AG08396 (cell line): ENCODE data around the gene IFNGR1.
"Not testable (repeated sequence)": the region's sequence is repeated elsewhere in the genome, so short reads cannot be mapped to it uniquely, and the experiment has no call there.

Experiments
- DNase-seq: peaks from one replicate; pipeline ENCODE4 v3.0.0; 2012; ENCODE audit warnings: low spot score, mixed read lengths

IFNGR1 gene

GRCh38 chr6:137218917-137219663, at the start of gene IFNGR1:
Gene IFNGR1, minus strand, starts transcription at chr6:137219385. Its CDS starts 58 bp downstream, at chr6:137219327.
- peak; percentile 95 for DNase-seq

GRCh38 chr6:137268911-137269310, 49.7 kb upstream of the IFNGR1 start:
- no peak for DNase-seq

GRCh38 chr6:137266309-137266586, 47.1 kb upstream of the IFNGR1 start:
- DNase-seq, result no peak

GRCh38 chr6:137265561-137266308, 46.5 kb upstream of the IFNGR1 start:
- no peak for DNase-seq

- DNase-seq, result no peak
These were observed 45.3 kb upstream of the IFNGR1 start for GRCh38 chr6:137264311-137265075.

DNA sequence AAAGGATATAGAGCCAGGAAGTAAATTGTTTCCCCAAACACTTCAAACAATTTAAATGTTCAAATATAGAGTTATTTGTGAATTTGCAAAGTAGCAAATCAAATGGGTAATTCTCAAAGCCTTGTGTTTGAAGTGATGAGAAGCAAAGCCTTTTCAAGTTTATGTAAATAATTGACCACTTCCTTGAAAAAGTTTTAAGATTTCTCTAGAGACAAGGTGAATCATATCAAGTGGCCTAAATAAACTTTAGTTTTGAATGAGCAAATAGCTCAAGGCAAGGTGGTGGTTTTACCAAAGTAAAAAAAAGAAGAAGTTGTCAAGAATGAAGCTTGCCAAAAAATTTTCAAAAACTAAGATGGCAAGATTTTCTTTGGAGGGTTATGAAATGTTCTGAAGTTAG, 42.6 kb upstream of the IFNGR1 start:
- DNase-seq, result no peak

- DNase-seq, result no peak
These were observed 42.2 kb upstream of the IFNGR1 start for GRCh38 chr6:137261361-137261760.

GRCh38 chr6:137260217-137260616, 41.0 kb upstream of the IFNGR1 start:
- no peak for DNase-seq

DNA sequence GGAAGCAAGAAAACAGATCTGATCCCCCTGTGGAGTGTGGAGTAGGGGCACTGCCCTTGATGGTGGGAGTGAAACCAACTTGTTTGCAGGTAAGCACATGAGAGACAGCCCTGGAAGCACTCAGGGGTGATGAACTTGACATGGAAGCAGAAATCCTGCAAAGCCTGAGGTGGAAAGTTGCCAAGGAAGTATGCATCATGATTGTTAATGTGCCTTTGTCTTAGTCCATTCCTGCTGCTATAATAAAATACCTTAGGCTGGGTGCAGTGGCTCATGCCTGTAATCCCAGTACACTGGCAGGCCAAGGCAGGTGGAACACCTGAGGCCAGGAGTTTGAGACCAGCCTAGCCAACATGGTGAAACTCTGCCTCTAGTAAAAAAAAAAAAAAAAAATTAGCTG, 40.2 kb upstream of the IFNGR1 start:
- no peak for DNase-seq

DNA sequence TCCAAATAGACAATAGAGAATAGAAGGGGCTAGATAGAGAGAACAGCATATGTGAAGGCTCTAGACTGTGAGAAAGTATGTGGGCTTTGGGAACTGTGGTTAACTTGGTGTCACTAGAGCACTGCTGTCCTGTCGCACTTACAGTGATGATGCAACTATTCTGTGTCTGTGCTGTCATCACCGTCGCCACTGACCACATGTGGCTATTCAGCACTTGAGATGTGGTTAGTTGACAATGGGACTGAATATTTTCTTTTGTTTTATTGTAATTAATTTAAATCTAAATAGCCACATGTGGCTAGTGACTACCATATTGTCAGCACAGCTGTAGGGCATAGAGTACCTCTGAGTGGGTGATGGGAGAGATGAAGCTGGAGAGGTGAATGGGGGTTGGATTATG, 39.0 kb upstream of the IFNGR1 start:
- DNase-seq, result no peak

DNA sequence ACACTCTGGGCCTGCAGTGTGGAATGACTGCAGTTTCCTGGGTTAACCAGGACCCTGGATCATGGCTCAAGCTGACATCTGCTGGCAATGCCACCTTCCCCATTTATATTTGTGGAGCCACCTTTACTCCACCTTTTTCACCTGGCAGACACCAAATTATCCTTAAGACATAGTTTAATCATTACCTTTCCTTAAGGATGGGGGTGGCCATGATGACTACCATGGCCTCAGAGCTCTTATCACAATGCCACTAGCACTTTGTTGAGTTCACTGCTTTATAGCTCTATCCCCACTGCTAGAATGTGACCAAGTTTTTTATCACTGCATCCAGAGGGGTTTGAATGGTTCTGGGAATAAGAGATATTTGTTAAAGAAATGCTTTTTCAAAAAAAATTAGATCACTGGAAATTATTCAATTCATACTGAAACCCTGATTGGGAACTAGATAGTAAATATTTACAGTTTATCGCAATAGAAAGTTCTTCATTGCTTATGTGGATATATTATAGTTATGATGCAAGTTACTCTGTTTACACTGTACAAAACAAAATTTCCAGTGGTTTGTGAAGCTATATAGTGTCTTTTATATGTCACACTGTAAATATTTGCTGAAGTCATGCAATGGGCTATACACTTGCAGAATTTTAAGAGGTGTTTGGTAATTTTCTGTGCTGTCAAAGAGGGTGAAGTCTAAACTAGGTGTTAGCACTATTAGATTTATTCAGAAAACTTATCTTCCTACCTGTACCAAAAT, 37.3 kb upstream of the IFNGR1 start:
- DNase-seq, result no peak

DNA sequence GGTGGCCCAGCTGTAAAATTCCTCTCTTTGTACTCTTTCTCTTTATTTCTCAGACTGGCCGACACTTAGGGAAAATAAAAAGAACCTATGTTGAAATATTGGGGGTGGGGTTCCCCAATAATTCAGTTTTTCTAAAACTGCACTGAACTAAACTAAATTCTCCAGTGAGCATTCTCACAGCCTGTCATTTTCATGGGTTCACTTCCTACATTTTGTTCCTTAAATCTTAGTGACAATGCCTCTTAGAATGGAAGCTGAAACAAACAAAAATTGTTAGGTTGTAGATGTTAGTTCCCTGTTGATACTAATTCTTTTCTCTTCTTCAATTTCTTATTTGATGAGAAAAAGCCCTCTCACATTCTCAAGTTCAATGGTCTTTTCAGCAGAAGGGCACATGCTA, 35.8 kb upstream of the IFNGR1 start:
- DNase-seq, result no peak

DNA sequence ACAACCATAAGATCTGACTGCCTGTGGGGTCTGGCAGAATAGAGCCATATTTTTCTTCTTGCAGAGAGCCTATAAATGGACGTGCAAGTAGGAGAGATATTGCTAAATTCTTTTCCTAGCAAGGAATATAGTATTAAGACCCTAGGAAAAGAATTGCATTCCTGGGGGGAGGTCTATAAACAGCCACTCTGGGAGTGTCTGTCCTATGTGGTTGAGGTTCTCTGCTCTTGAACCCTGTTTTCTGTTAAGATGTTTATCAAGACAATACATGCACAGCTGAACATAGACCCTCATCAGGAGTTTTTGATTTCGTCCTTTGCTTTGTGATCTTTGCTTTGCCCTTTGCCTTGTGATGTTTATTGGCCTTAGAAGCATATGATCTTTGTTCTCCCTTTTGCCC, 35.2 kb upstream of the IFNGR1 start:
- not testable (repeated sequence) for DNase-seq

DNA sequence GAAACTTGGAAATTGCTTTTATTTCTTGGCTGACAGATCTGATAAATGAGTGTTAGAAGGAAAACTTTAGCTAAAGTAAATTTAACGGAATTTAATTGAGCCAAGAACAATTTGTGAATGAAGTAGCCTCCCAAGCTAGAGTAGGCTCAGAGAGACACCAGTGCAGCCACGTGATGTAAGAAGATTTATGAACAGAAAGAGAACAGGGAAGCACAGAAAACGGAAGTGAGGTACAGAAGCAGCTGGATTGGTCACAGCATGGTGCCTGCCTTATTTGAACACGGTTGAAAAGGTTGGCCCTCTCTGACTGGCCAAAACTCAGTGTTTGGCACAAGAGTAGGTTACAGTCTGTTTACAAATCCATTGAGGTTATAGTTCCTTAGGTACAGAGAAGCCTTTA, 29.5 kb upstream of the IFNGR1 start:
- no peak for DNase-seq

- no peak for DNase-seq
These were observed 28.5 kb upstream of the IFNGR1 start for GRCh38 chr6:137247724-137248123.

DNA sequence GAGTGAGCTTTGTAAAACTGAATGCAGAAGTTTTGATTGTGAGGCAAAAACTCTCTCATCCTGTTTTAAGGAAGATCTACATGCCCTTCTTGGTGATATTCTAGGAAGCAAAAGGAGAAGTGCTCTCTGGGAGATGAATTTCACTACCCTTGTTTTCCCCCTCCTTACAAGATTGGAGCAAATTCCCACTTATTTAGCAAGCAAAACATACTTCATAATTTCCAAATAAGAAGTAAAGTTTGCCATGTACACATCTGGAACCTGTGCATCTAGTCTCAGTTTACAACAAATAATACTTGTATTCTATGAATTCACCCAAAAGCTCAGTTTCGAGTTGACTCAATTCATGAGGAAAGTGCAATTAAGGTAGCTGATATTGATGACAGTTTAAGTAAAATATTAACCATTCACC, 27.6 kb upstream of the IFNGR1 start:
- DNase-seq, result no peak

- no peak for DNase-seq
These were observed 27.0 kb upstream of the IFNGR1 start for GRCh38 chr6:137246164-137246563.

DNA sequence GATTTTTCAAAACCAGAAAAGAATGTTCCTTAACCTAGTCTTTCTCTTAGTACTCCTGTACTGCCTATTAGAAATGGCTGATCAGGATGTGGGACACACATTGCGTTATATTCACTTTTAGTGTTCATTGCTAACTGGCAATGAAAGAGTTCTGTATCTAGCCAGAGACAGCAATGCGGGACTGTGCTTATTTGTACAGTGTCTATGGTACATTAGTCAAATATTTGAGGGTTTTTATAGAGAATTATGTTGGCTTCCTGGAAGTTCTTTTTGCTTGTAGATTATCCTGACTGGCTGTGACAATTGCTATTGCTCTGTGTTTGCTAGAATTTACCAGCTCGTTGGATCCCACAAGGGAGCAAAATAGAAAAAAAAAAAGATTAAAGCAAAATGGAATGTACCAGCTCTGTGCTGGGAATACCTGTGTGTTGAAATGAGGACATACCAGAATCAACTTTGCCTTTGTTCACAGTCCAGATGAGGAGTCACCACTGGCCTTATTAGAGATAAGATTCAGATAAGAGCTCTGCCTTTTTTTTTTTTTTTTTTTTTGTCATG, 22.4 kb upstream of the IFNGR1 start:
- no peak for DNase-seq

- no peak for DNase-seq
These were observed 21.0 kb upstream of the IFNGR1 start for GRCh38 chr6:137240168-137240567.

DNA sequence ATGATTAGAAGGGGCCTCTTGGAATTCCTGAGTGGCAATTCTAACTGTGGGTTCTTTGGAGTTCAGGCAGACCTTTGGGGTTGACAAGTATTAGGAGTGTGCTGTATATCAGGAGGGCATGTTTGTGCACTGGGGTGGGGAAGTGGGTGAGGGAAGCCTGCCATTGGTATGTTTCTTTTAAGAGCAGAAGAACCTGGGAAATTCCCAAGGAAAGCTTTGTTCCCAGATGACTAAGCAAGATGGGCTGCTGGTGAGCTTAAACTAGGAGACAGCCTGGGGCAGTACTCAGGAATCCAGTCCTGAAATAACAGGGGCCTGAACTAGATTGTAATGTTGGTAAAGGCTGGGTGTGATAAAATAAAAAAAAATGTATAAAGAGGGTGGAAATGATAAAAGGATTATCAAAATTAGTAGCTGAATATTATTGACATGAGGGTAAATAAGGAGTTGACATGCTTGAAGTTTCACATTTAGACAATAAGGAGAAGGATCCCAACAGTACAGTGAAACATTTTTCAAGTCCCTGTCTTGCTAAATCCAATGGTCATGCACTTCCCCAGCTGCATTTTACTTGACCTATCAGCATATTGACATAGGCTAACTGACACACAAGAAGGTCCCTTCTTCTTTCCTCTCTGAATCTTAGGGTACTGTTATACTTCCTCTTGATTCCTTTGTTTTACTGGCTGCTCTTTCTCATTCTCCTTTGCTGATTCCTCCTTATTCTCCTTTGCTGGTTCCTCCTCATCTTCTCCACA, 18.4 kb upstream of the IFNGR1 start:
- DNase-seq, result no peak
